B cell (primary cell): ENCODE data around the gene JPH3.

Source experiments
- CTCF ChIP-seq: fragments of 200-600 bp; IDR thresholded peaks from one replicate; pipeline ENCODE4 v1.8.0; 2022; ENCODE audit warnings: antibody characterized with exemption, mild to moderate bottlenecking
- EZH2 ChIP-seq: IDR thresholded peaks from 2 replicates; pipeline ENCODE4 v1.6.1; 2012; ENCODE audit warnings: borderline replicate concordance, low read depth, mild to moderate bottlenecking, moderate library complexity, low read length; ENCODE audit not compliant: insufficient read depth, poor library complexity, severe bottlenecking

GRCh38 chr16:87661561-87661960 lies 59.3 kb downstream of the JPH3 start:
- TF ChIP-seq CTCF (no peak), EZH2 (no peak)
